ENCODE measurements around the gene ABTB1. TPM values are rescaled to one million over a fixed set of nuclear protein-coding genes. Genes with fewer than 3 reads are reported as not detected.
"Not testable (repeated sequence)": the region's sequence is repeated elsewhere in the genome, so short reads cannot be mapped to it uniquely, and the experiment has no call there.

The ABTB1 gene
- total RNA-seq, 1 donor from 2014 or later: 16.0 TPM

GRCh38 chr3:127702151-127702578, 29.4 kb downstream of the ABTB1 start:
- no peak overlapping the region for H3K4me3 ChIP-seq (ENCODE audit: low read depth, low read length)
- no peaks in the 10 kb centered on the region for H3K36me3 ChIP-seq (ENCODE audit: control insufficient read depth, insufficient read depth, low read length)
- no peak for TF ChIP-seq CTCF (IDR thresholded peaks at IDR 0.05; ENCODE audit: insufficient read depth, low read length, poor library complexity, severe bottlenecking)
- no peaks in the 10 kb centered on the region for H3K27me3 ChIP-seq (ENCODE audit: control insufficient read depth, insufficient read depth, low read length)
- no peak for DNase-seq (ENCODE audit: low read depth)

GRCh38 chr3:127704840-127705239, 32.1 kb downstream of the ABTB1 start:
- H3K27me3 ChIP-seq (ENCODE audit: control insufficient read depth, insufficient read depth, low read length): not testable (repeated sequence)

GRCh38 chr3:127706312-127706711, 33.6 kb downstream of the ABTB1 start:
- TF ChIP-seq CTCF (IDR thresholded peaks at IDR 0.05; ENCODE audit: insufficient read depth, low read length, poor library complexity, severe bottlenecking): no peak
- DNase-seq (ENCODE audit: low read depth): no peak

More at GRCh38 chr3:127704840-127705239, 32.1 kb downstream of the ABTB1 start:
- DNase-seq (ENCODE audit: low read depth); H3K36me3 ChIP-seq (ENCODE audit: control insufficient read depth, insufficient read depth, low read length); H3K4me3 ChIP-seq (ENCODE audit: low read depth, low read length): not testable (repeated sequence)

GRCh38 chr3:127706785-127707351, 34.1 kb downstream of the ABTB1 start:
- Histone ChIP-seq H3K36me3 (ENCODE audit: control insufficient read depth, insufficient read depth, low read length) (no peaks in the 10 kb centered on the region), H3K27me3 (ENCODE audit: control insufficient read depth, insufficient read depth, low read length) (no peaks in the 10 kb centered on the region), H3K4me3 (ENCODE audit: low read depth, low read length) (no peak overlapping the region)
- TF ChIP-seq CTCF (IDR thresholded peaks at IDR 0.05; ENCODE audit: insufficient read depth, low read length, poor library complexity, severe bottlenecking): no peak
- DNase-seq (ENCODE audit: low read depth): no peak

More at GRCh38 chr3:127706312-127706711, 33.6 kb downstream of the ABTB1 start:
- H3K36me3 ChIP-seq (ENCODE audit: control insufficient read depth, insufficient read depth, low read length): no peaks in the 10 kb centered on the region
- H3K4me3 ChIP-seq (ENCODE audit: low read depth, low read length): no peak overlapping the region
- no peaks in the 10 kb centered on the region for H3K27me3 ChIP-seq (ENCODE audit: control insufficient read depth, insufficient read depth, low read length)

- TF ChIP-seq CTCF (IDR thresholded peaks at IDR 0.05; ENCODE audit: insufficient read depth, low read length, poor library complexity, severe bottlenecking): no peak
- no peak overlapping the region for H3K4me3 ChIP-seq (ENCODE audit: low read depth, low read length)
- no peaks in the 10 kb centered on the region for H3K36me3 ChIP-seq (ENCODE audit: control insufficient read depth, insufficient read depth, low read length)
- H3K27me3 ChIP-seq (ENCODE audit: control insufficient read depth, insufficient read depth, low read length): no peaks in the 10 kb centered on the region
- no peak for DNase-seq (ENCODE audit: low read depth)
These were observed 35.2 kb downstream of the ABTB1 start for GRCh38 chr3:127707851-127708411.

- no peak overlapping the region for H3K4me3 ChIP-seq (ENCODE audit: low read depth, low read length)
- no peaks in the 10 kb centered on the region for H3K27me3 ChIP-seq (ENCODE audit: control insufficient read depth, insufficient read depth, low read length)
- no peak for TF ChIP-seq CTCF (IDR thresholded peaks at IDR 0.05; ENCODE audit: insufficient read depth, low read length, poor library complexity, severe bottlenecking)
- no peaks in the 10 kb centered on the region for H3K36me3 ChIP-seq (ENCODE audit: control insufficient read depth, insufficient read depth, low read length)
- no peak for DNase-seq (ENCODE audit: low read depth)
These were observed 36.1 kb downstream of the ABTB1 start for GRCh38 chr3:127708837-127709236.
